WTC11 (cell line): ENCODE data around the gene ARIH2. TPM values are rescaled to one million over a fixed set of nuclear protein-coding genes. Genes with fewer than 3 reads are reported as not detected.
A peak's percentile ranks its signal among the peaks of the same experiment; 100 is the strongest.

ENCODE experiments used
- ATAC-seq: fragments of 200-7000 bp; cut with Tn5 transposase; 2 replicates; pipeline ENCODE4 v1.10.0; 2021; ENCODE audit warnings: mild to moderate bottlenecking, moderate library complexity
- CTCF ChIA-PET: fragments of 300-600 bp; sonication (Branson Sonifier 250); formaldehyde crosslinking; loops from one replicate; lab custom pipeline; 2021; ENCODE audit warnings: antibody characterized with exemption; lab: Charles Lee
- POLR2A ChIA-PET: fragments of 350-600 bp; sonication (Branson Sonifier 250); formaldehyde crosslinking; loops from one replicate; lab custom pipeline; 2021; ENCODE audit warnings: antibody characterized with exemption; lab: Charles Lee
- DNase-seq: peaks from one replicate; pipeline ENCODE4 v3.0.0; 2021; ENCODE audit warnings: low spot score
- H3K27ac Mint-ChIP-seq: 2 replicates; pipeline ENCODE4 v1.8.0; 2021; ENCODE audit warnings: mixed read lengths
- H3K27me3 Mint-ChIP-seq: 2 replicates; pipeline ENCODE4 v1.8.0; 2021; ENCODE audit warnings: low read depth, mild to moderate bottlenecking, moderate library complexity, mixed read lengths
- H3K36me3 Mint-ChIP-seq: 2 replicates; pipeline ENCODE4 v1.8.0; 2021; ENCODE audit warnings: mixed read lengths
- H3K4me1 Mint-ChIP-seq: 2 replicates; pipeline ENCODE4 v1.8.0; 2022; ENCODE audit warnings: mixed read lengths
- H3K4me3 Mint-ChIP-seq: 2 replicates; pipeline ENCODE4 v1.8.0; 2021; ENCODE audit warnings: mild to moderate bottlenecking, moderate library complexity, mixed read lengths
- H3K9me3 Mint-ChIP-seq: 2 replicates; pipeline ENCODE4 v1.8.0; 2021; ENCODE audit warnings: mixed read lengths
- ATF1 ChIP-seq: sonication (generic); formaldehyde crosslinking; IDR thresholded peaks from 2 replicates; pipeline ENCODE4 v1.8.1; 2023; ENCODE audit warnings: mild to moderate bottlenecking, moderate library complexity, missing genetic modification reagents
- EMX1 ChIP-seq: fragments of 250-450 bp; sonication (Bioruptor Pico); IDR thresholded peaks from 2 replicates; pipeline ENCODE4 v1.8.0; 2021; ENCODE audit warnings: mild to moderate bottlenecking
- ETV6 ChIP-seq: sonication (generic); formaldehyde crosslinking; IDR thresholded peaks from 2 replicates; pipeline ENCODE4 v1.8.1; 2022; ENCODE audit warnings: mild to moderate bottlenecking, missing genetic modification reagents
- FOXP1 ChIP-seq: sonication (generic); formaldehyde crosslinking; IDR thresholded peaks from 2 replicates; pipeline ENCODE4 v1.8.0; 2022; ENCODE audit warnings: missing genetic modification reagents, mild to moderate bottlenecking, moderate library complexity, borderline replicate concordance
- IRF2 ChIP-seq: sonication (generic); formaldehyde crosslinking; IDR thresholded peaks from 2 replicates; pipeline ENCODE4 v1.8.0; 2022; ENCODE audit warnings: low read depth, missing genetic modification reagents, borderline replicate concordance
- NFATC4 ChIP-seq: fragments of 250-450 bp; sonication (Bioruptor Pico); IDR thresholded peaks from 2 replicates; pipeline ENCODE4 v1.9.0; 2021; ENCODE audit warnings: mild to moderate bottlenecking
- NFE2L1 ChIP-seq: sonication (generic); formaldehyde crosslinking; IDR thresholded peaks from 2 replicates; pipeline ENCODE4 v1.8.1; 2023; ENCODE audit warnings: missing genetic modification reagents
- NR1H2 ChIP-seq: sonication (generic); formaldehyde crosslinking; IDR thresholded peaks from 2 replicates; pipeline ENCODE4 v1.9.0; 2021; ENCODE audit warnings: mild to moderate bottlenecking, moderate library complexity, missing genetic modification reagents
- TEAD1 ChIP-seq: sonication (generic); formaldehyde crosslinking; IDR thresholded peaks from 2 replicates; pipeline ENCODE4 v1.8.0; 2022; ENCODE audit warnings: mild to moderate bottlenecking, missing genetic modification reagents
- ZBTB21 ChIP-seq: sonication (generic); formaldehyde crosslinking; IDR thresholded peaks from 2 replicates; pipeline ENCODE4 v1.8.1; 2023; ENCODE audit warnings: mild to moderate bottlenecking, missing genetic modification reagents, borderline replicate concordance
- ZNF219 ChIP-seq: sonication (generic); formaldehyde crosslinking; IDR thresholded peaks from 2 replicates; pipeline ENCODE4 v1.8.0; 2023; ENCODE audit warnings: missing genetic modification reagents, mild to moderate bottlenecking, borderline replicate concordance
- ZNF396 ChIP-seq: fragments of 250-450 bp; sonication (Bioruptor Pico); IDR thresholded peaks from 2 replicates; pipeline ENCODE4 v1.8.0; 2021; ENCODE audit warnings: mild to moderate bottlenecking, moderate library complexity, borderline replicate concordance
- ZNF416 ChIP-seq: fragments of 250-450 bp; sonication (Bioruptor Pico); IDR thresholded peaks from 2 replicates; pipeline ENCODE4 v1.9.0; 2021; ENCODE audit warnings: mild to moderate bottlenecking, inconsistent platforms
- total RNA-seq: library from RNA; stranded (reverse); gene quantifications from 3 replicates; pipeline ENCODE4 v1.2.3, GENCODE V29; 2021
- TF ChIP-seq, protein P1 (sequence below): sonication (generic); formaldehyde crosslinking; IDR thresholded peaks from 2 replicates; pipeline ENCODE4 v1.8.0; 2022; ENCODE audit warnings: mild to moderate bottlenecking, missing genetic modification reagents
- TF ChIP-seq, protein P2 (sequence below): fragments of 250-450 bp; sonication (Bioruptor Pico); IDR thresholded peaks from 2 replicates; pipeline ENCODE4 v1.8.0; 2021; ENCODE audit warnings: mild to moderate bottlenecking
- TF ChIP-seq, protein P3 (sequence below): sonication (generic); formaldehyde crosslinking; IDR thresholded peaks from 2 replicates; pipeline ENCODE4 v1.8.1; 2023; ENCODE audit warnings: mild to moderate bottlenecking, missing genetic modification reagents, moderate library complexity
- TF ChIP-seq, protein P4 (sequence below): sonication (generic); formaldehyde crosslinking; IDR thresholded peaks from 2 replicates; pipeline ENCODE4 v1.8.1; 2023; ENCODE audit warnings: mild to moderate bottlenecking, missing genetic modification reagents, moderate library complexity
- TF ChIP-seq, protein P5 (sequence below): sonication (generic); formaldehyde crosslinking; IDR thresholded peaks from 2 replicates; pipeline ENCODE4 v1.8.1; 2022; ENCODE audit warnings: mild to moderate bottlenecking, moderate library complexity, missing genetic modification reagents
- TF ChIP-seq, protein P6 (sequence below): sonication (generic); formaldehyde crosslinking; IDR thresholded peaks from 2 replicates; pipeline ENCODE4 v1.8.0; 2022; ENCODE audit warnings: mild to moderate bottlenecking, missing genetic modification reagents
- TF ChIP-seq, protein P7 (sequence below): sonication (generic); formaldehyde crosslinking; IDR thresholded peaks from 2 replicates; pipeline ENCODE4 v1.8.1; 2023; ENCODE audit warnings: mild to moderate bottlenecking, missing genetic modification reagents
- TF ChIP-seq, protein P8 (sequence below): sonication (generic); formaldehyde crosslinking; conservative IDR thresholded peaks from 2 replicates; pipeline ENCODE4 v1.8.1; 2022; ENCODE audit warnings: mild to moderate bottlenecking, missing genetic modification reagents
- TF ChIP-seq, protein P9 (sequence below): sonication (generic); formaldehyde crosslinking; IDR thresholded peaks from 2 replicates; pipeline ENCODE4 v1.8.1; 2022; ENCODE audit warnings: missing genetic modification reagents, borderline replicate concordance
- TF ChIP-seq, protein P10 (sequence below): fragments of 250-450 bp; sonication (Bioruptor Pico); conservative IDR thresholded peaks from 2 replicates; pipeline ENCODE4 v1.9.0; 2021; ENCODE audit warnings: mild to moderate bottlenecking

Gene ARIH2
- total RNA-seq, 1 experiment from 2014 or later, result 134 TPM

DNA sequence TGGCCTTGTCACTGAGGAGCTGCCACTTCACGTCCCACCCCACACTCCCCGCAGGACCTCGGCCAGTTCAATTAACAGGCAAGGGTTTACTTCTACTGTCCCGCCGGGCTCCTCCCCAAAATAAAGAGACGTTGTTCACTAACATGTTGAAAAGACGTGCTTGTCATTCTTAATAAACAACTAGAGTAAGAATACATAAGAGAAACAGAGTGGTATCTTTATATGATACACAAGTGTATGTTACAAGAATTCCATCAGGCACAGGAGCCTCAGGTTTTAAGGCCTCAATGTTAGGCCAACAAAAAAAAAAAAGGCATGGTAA is 110.9 kb downstream of the ARIH2 start:
- ChIA-PET CTCF (interaction anchor here (0.6 to 1.7 kb wide), 7 partner anchors 16 to 594 kb away, joined by 3 to 9 read pairs (median 6); partner anchors contain the start of genes KLHDC8B, QRICH1 and USP4), POLR2A (interaction anchor here (0.6 to 1.9 kb wide), 10 partner anchors 9 to 104 kb away, joined by 3 to 23 read pairs (median 4); partner anchors contain the start of genes DALRD3, QRICH1 and WDR6)
- H3K4me3 Mint-ChIP-seq, result peak overlapping the region; percentile 90
- H3K4me1 Mint-ChIP-seq, result peaks cover 17% of the 10 kb centered on the region
- H3K36me3 Mint-ChIP-seq, result peaks cover 57% of the 10 kb centered on the region
- DNase-seq (no peak), ATAC-seq (no peak)
- peak overlapping the region; percentile 92 for H3K27ac Mint-ChIP-seq
- TF ChIP-seq, protein P1, sequence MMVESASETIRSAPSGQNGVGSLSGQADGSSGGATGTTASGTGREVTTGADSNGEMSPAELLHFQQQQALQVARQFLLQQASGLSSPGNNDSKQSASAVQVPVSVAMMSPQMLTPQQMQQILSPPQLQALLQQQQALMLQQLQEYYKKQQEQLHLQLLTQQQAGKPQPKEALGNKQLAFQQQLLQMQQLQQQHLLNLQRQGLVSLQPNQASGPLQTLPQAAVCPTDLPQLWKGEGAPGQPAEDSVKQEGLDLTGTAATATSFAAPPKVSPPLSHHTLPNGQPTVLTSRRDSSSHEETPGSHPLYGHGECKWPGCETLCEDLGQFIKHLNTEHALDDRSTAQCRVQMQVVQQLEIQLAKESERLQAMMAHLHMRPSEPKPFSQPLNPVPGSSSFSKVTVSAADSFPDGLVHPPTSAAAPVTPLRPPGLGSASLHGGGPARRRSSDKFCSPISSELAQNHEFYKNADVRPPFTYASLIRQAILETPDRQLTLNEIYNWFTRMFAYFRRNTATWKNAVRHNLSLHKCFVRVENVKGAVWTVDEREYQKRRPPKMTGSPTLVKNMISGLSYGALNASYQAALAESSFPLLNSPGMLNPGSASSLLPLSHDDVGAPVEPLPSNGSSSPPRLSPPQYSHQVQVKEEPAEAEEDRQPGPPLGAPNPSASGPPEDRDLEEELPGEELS, result no peak
- TF ChIP-seq ZNF416 (CRISPR knock-in tag), result no peak
- TF ChIP-seq, protein P2, sequence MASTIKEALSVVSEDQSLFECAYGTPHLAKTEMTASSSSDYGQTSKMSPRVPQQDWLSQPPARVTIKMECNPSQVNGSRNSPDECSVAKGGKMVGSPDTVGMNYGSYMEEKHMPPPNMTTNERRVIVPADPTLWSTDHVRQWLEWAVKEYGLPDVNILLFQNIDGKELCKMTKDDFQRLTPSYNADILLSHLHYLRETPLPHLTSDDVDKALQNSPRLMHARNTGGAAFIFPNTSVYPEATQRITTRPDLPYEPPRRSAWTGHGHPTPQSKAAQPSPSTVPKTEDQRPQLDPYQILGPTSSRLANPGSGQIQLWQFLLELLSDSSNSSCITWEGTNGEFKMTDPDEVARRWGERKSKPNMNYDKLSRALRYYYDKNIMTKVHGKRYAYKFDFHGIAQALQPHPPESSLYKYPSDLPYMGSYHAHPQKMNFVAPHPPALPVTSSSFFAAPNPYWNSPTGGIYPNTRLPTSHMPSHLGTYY (CRISPR knock-in tag), result no peak
- no peak for TF ChIP-seq EMX1
- TF ChIP-seq FOXP1 (CRISPR knock-in tag), result no peak
- no peak for TF ChIP-seq NFE2L1 (CRISPR knock-in tag)
- peak; percentile 7 for TF ChIP-seq ATF1 (CRISPR knock-in tag)
- TF ChIP-seq ZNF219, result no peak
- TF ChIP-seq, protein P3, sequence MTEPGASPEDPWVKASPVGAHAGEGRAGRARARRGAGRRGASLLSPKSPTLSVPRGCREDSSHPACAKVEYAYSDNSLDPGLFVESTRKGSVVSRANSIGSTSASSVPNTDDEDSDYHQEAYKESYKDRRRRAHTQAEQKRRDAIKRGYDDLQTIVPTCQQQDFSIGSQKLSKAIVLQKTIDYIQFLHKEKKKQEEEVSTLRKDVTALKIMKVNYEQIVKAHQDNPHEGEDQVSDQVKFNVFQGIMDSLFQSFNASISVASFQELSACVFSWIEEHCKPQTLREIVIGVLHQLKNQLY (CRISPR knock-in tag), result no peak
- TF ChIP-seq, protein P4, sequence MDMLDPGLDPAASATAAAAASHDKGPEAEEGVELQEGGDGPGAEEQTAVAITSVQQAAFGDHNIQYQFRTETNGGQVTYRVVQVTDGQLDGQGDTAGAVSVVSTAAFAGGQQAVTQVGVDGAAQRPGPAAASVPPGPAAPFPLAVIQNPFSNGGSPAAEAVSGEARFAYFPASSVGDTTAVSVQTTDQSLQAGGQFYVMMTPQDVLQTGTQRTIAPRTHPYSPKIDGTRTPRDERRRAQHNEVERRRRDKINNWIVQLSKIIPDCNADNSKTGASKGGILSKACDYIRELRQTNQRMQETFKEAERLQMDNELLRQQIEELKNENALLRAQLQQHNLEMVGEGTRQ (CRISPR knock-in tag), result 0 out of 2 replicates have a peak, but pooled peaks have one; percentile 2
- TF ChIP-seq, protein P5, sequence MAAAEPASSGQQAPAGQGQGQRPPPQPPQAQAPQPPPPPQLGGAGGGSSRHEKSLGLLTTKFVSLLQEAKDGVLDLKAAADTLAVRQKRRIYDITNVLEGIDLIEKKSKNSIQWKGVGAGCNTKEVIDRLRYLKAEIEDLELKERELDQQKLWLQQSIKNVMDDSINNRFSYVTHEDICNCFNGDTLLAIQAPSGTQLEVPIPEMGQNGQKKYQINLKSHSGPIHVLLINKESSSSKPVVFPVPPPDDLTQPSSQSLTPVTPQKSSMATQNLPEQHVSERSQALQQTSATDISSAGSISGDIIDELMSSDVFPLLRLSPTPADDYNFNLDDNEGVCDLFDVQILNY (CRISPR knock-in tag), result peak; percentile 4; the same call in 1 of the 2 replicates
- TF ChIP-seq ZNF396 (CRISPR knock-in tag), result no peak
- TF ChIP-seq ETV6 (CRISPR knock-in tag), result no peak
- H3K27me3 Mint-ChIP-seq, result no peaks in the 10 kb centered on the region
- H3K9me3 Mint-ChIP-seq, result no peaks in the 10 kb centered on the region

DNA sequence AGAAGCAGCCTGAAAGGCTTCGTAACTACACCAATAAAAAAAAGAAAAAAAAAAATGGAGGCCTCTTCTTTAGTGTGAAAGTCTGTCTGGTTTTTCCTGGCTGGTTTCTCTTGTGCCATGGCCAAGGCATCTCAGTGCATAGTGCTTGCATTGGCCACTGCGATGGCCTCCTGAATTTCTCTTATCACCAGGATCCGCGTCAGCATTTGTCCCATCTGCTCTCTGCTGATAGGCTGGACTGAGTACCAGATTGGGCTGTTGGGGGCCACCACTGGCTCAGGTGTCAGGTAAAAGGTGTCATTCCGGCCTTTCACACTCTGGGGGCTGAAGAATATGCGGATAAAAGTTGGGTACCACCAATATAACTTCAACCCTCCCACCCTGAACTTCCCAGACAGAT is 111.7 kb downstream of the ARIH2 start:
- Mint-ChIP-seq H3K27ac (no peak overlapping the region), H3K9me3 (no peaks in the 10 kb centered on the region), H3K4me3 (no peak overlapping the region), H3K4me1 (peaks cover 17% of the 10 kb centered on the region), H3K36me3 (peaks cover 57% of the 10 kb centered on the region), H3K27me3 (no peaks in the 10 kb centered on the region)
- no peak for ATAC-seq
- DNase-seq, result no peak
- ChIA-PET CTCF (interaction anchor here (0.6 to 1.2 kb wide), 3 partner anchors 9 to 122 kb away, joined by 3 to 5 read pairs (median 3); no protein-coding TSS in a partner anchor), POLR2A (no interaction called here)
- TF ChIP-seq, protein P6, sequence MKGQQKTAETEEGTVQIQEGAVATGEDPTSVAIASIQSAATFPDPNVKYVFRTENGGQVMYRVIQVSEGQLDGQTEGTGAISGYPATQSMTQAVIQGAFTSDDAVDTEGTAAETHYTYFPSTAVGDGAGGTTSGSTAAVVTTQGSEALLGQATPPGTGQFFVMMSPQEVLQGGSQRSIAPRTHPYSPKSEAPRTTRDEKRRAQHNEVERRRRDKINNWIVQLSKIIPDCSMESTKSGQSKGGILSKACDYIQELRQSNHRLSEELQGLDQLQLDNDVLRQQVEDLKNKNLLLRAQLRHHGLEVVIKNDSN, result no peak
- TF ChIP-seq NFATC4 (CRISPR knock-in tag) (no peak), NR1H2 (CRISPR knock-in tag) (no peak), IRF2 (CRISPR knock-in tag) (no peak), ZBTB21 (CRISPR knock-in tag) (no peak), TEAD1 (CRISPR knock-in tag) (no peak)
- TF ChIP-seq, protein P7, sequence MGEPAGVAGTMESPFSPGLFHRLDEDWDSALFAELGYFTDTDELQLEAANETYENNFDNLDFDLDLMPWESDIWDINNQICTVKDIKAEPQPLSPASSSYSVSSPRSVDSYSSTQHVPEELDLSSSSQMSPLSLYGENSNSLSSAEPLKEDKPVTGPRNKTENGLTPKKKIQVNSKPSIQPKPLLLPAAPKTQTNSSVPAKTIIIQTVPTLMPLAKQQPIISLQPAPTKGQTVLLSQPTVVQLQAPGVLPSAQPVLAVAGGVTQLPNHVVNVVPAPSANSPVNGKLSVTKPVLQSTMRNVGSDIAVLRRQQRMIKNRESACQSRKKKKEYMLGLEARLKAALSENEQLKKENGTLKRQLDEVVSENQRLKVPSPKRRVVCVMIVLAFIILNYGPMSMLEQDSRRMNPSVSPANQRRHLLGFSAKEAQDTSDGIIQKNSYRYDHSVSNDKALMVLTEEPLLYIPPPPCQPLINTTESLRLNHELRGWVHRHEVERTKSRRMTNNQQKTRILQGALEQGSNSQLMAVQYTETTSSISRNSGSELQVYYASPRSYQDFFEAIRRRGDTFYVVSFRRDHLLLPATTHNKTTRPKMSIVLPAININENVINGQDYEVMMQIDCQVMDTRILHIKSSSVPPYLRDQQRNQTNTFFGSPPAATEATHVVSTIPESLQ (CRISPR knock-in tag), result no peak
- TF ChIP-seq, protein P8, sequence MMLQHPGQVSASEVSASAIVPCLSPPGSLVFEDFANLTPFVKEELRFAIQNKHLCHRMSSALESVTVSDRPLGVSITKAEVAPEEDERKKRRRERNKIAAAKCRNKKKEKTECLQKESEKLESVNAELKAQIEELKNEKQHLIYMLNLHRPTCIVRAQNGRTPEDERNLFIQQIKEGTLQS (CRISPR knock-in tag), result no peak
- TF ChIP-seq, protein P9, sequence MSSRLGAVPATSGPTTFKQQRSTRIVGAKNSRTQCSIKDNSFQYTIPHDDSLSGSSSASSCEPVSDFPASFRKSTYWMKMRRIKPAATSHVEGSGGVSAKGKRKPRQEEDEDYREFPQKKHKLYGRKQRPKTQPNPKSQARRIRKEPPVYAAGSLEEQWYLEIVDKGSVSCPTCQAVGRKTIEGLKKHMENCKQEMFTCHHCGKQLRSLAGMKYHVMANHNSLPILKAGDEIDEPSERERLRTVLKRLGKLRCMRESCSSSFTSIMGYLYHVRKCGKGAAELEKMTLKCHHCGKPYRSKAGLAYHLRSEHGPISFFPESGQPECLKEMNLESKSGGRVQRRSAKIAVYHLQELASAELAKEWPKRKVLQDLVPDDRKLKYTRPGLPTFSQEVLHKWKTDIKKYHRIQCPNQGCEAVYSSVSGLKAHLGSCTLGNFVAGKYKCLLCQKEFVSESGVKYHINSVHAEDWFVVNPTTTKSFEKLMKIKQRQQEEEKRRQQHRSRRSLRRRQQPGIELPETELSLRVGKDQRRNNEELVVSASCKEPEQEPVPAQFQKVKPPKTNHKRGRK (CRISPR knock-in tag), result no peak
- TF ChIP-seq, protein P10, sequence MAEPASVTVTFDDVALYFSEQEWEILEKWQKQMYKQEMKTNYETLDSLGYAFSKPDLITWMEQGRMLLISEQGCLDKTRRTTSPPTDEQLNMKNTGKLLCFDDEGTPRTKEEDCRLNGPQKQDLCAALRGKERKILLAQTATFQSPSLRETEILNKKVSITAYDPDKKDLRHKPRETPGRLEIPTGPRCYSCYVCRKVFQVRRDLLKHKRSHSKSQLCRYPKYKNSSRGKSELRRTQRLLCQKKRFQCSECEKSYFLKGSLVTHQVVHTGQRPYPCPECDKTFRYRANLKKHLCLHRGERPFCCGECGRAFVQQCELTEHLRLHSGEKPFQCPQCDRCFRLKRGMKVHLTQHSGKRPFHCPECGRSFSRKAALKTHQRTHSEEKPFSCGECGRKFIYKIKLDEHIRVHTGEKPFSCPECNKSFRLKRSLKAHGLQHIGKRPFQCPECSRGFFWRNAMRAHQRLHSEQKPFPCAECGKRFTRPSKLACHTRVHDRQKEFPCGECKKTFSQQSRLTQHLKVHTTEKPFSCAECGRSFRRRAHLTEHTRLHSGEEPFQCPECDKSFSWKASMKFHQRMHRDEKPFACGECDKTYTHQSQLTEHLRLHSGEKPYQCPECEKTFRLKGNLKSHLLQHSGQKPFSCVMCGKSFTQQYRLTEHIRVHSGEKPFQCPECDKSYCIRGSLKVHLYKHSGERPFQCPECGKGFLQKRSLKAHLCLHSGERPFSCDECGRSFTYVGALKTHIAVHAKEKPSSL (CRISPR knock-in tag), result no peak
